ENCODE results near the gene UGT2A1.
A peak's percentile ranks its signal among the peaks of the same experiment; 100 is the strongest.
"Not testable (repeated sequence)": the region's sequence is repeated elsewhere in the genome, so short reads cannot be mapped to it uniquely, and the experiment has no call there.

Gene UGT2A1

GRCh38 chr4:69653147-69653546, at the start of gene UGT2A1:
UGT2A1 (minus strand) TSS chr4:69653247; CDS start chr4:69647644, 5,603 bp downstream.
- no peak for DNase-seq

- no peak for DNase-seq
Measured at GRCh38 chr4:69702201-69702600, 49.2 kb upstream of the UGT2A1 start.

DNA sequence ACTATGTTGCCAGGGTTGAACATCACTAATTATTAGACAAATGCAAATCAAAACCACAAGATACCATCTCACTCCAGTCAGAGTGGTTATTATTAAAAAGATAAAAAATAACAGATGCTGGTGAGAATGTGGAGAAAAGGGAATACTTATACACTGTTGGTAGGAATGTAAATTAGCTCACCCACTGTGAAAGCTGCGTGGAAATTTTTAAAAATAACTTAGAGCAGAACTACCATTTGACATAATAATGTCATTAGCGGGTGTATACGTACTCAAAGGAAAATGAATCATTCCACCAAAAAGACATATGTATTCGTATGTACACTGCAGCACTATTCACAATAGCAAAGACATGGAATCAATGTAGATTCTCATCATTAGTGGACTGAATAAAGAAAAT, 48.6 kb upstream of the UGT2A1 start:
- no peak for DNase-seq

DNA sequence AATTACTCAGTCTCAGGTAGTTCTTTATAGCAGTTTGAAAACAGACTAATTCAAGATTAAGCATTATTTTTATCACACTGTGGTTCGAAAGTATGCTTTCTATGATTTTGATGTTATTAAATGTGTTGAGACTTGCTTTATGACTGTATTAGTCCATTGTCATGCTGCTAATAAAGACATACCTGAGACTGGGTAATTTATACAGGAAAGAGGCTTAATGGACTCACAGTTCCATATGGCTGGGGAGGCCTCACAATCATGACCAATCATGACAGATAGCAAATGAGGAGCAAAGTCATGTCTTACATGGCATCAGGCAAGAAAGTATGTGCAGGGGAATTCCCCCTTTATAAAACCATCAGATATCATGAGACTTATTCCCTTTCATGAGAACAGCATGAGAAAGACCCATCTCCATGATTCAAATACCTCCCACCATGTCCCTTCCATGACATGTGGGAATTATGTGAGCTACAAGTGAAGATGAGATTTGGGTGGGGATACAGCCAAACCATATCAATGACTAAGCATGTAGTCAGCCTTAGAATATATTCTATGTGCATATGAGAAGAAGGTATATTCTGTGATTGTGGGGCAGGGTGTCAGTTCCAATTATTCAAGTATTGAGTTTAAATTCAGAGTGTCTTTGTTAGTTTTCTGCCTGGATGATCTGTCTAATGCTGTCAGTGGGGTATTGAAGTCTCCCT, 44.6 kb upstream of the UGT2A1 start:
- DNase-seq: no peak

GRCh38 chr4:69689599-69689998, 36.6 kb upstream of the UGT2A1 start:
- DNase-seq: peak; percentile 44

DNA sequence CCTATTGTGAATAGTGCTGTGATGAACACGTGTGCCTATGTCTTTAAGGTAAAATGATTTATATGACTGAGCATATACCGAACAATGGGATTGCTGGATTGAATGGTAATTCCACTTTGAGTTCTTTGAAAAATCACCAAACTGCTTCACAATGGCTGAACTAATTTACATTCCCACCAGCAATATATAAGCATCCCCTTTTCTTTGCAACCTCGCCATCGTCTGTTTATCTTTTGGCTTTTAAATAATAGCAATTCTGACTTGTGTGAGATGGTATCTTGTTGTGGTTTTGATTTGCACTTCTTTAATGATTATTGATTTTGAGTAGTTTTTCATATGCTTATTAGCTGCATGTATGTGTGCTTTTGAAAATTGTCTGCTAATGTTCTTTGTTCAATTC, 31.8 kb upstream of the UGT2A1 start:
- no peak for DNase-seq

DNA sequence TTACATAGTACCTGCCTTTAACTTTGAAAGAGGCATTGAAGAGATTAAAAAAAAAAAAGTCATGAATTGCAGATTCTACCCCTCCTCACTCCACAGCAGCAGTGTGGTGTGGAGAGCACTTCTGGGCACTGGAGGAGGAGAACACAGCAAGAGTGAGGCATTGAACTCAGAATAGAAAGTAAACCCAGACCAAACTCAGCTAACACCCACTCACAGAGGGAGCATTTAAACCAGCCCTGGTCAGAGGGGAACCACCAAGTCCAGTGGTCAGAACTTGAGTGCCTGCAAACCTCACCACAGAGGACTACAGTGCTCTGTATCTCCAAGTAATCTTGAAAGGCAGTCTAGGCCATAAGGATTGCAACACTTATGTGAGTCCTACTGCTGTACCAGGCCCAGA, 15.6 kb upstream of the UGT2A1 start:
- no peak for DNase-seq

GRCh38 chr4:69664009-69664408, 11.0 kb upstream of the UGT2A1 start:
- not testable (repeated sequence) for DNase-seq

DNA sequence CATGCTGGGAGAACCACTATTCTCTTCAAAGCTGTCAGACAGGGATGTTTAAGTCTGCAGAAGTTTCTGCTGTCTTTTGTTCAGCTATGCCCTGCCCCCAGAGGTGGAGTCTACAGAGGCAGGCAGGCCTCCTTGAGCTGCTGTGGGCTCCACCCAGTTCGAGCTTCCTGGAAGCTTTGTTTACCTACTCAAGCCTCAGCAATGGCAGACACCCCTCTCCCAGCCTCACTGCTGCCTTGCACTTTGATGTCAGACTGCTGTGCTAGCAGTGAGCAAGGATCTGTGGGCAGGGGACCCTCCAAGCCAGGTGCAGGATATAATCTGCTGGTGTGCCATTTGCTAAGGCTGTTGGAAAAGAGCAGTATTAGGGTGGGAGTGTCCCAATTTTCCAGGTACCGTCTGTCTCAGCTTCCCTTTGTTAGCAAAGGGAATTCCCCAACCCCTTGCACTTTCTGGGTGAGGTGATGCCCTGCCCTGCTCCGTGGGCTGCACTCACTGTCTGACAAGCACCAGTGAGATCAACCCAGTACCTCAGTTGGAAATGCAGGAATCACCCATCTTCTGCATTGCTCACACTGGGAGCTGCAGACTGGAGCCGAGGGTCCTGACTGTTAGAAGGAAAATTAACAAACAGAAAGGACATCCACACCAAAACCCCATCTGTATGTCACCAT, 8.2 kb upstream of the UGT2A1 start:
- not testable (repeated sequence) for DNase-seq

DNA sequence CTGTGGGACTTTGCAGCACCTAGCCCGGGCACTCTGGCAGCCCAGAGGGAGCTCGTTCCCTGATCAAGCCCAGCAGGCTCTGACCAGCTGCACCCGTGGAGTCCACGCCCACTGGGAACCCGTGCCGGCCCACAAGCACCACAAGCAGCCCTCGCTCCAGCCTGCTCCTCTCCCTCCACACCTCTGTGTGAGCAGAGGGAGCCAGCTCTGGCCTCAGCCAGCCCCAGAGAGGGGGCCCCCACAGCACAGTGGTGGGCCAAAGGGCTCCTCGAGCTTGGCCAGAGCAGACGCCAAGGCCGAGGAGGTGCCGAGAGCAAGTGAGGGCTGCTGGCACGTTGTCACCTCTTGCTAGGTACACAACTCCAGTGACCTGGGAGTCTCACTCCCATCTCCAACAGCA, 5.1 kb upstream of the UGT2A1 start:
- DNase-seq: no peak

- DNase-seq: no peak
Measured at GRCh38 chr4:69656653-69657158, 3.7 kb upstream of the UGT2A1 start.

- DNase-seq: no peak
Measured at GRCh38 chr4:69650872-69651271, 2.2 kb downstream of the UGT2A1 start.

- no peak for DNase-seq
Measured at GRCh38 chr4:69649629-69650028, 3.4 kb downstream of the UGT2A1 start.

GRCh38 chr4:69649207-69649606, 3.8 kb downstream of the UGT2A1 start:
- DNase-seq: no peak

DNA sequence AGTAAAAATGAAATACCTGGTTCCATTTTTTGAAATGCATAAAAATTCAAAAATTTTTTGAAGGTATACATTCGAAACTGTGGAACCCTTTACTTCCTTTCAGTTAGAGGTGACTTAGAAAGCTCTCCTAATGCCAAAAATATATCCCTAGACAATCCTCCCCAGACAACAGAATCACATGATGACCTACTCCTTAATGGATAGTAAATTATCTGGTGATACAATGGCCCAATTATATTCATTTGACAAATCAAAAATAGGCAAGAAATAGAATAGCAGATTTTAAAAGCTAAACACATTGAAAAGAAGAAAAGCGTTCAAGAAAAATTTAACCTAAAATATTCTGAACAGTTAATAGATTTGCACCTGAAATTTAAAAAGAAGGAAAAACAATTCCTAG, 10.1 kb downstream of the UGT2A1 start:
- DNase-seq: no peak

- DNase-seq: no peak
Measured at GRCh38 chr4:69640289-69640688, 12.8 kb downstream of the UGT2A1 start.

DNA sequence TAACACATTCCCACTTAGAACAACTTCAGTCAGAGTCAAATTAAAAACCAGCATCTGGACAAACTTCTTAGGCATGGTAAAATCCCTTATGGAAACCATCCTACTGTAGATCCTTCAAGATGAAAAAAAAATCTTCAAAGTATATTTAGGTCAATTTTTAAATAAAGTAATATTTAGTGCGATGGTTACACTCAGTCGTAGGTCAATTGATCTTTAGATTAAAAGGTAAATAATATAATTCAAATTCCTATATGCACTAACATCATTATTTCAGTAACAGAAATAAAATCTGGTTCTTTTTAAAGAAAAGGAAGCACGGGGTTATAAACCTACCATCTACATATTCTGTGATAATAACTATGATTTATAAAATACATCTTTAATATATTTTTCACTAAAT, 13.5 kb downstream of the UGT2A1 start, which contains the start of gene UGT2A2:
UGT2A2 (minus strand) TSS at position 101 of the 400 bp plus-strand sequence; CDS start at position 99, 2 bp downstream.
- DNase-seq: no peak

- peak; percentile 61 for DNase-seq
Measured at GRCh38 chr4:69617083-69617694, 35.9 kb downstream of the UGT2A1 start.

DNA sequence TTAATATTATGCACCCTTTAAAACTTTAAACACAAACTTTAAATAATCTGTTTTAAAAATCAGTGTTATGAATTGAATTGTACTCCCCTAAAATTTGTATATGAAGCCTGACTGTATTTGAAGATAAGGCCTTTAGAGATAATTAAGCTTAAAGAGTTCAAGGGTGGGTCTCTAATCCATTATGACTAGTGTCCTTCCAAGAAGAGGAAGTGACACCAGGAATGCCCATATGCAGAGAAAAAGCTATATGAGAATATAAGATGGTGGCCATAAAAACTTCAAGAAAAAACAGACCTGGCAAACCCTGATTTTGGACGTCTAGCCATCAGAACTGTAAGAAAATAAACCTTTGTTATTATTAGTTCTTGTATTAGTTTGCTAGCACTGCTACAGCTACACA, 42.6 kb downstream of the UGT2A1 start:
- DNase-seq: no peak

GRCh38 chr4:69601065-69601464, 52.0 kb downstream of the UGT2A1 start:
- no peak for DNase-seq

DNA sequence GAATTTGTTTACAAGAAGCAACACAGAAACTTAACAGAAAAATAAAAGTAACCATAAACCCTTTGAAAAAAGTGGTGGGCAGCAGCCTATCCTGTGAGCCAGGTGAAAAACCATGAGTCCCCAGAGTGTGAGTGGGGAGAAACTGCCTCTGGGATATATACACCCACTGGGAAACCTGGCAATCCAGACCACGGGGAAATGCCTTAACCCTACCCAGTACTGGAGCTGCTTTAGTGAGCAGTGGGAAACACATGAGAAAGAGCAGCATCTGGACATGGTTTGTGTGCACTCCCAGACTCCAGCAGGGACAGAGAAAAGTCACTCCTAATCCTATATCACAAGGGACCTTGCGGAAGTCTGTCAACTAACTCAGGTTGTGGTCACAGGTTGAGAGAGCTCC, 53.0 kb downstream of the UGT2A1 start:
- no peak for DNase-seq

GRCh38 chr4:69594382-69594781, 58.7 kb downstream of the UGT2A1 start:
- DNase-seq: peak; percentile 64

DNA sequence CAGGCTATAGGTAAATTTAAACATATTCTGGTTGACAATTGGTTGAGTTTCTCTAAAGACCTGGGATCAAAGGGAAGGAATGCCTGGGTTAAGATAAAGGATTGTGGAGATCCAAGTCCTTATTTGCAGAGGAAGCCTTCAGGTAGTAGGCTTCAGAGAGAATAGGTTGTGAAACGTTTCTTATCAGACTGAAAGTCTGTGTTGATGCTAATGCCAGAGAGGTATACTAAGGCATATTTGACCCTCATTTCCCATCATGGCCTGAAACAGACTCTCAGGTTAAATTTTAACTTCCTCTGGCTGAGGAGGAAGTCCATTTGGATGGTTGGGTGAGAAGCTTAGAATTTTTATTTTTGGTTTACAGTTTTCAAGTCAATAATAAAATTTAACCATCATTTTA, 61.7 kb downstream of the UGT2A1 start:
- no peak for DNase-seq

GRCh38 chr4:69589884-69590283, 63.2 kb downstream of the UGT2A1 start:
- DNase-seq: no peak

Measured in NCI-H1105 treated with DMSO at 0.1 percent for 48 hours (cell line).